ENCODE measurements around the gene RELN.

DNA sequence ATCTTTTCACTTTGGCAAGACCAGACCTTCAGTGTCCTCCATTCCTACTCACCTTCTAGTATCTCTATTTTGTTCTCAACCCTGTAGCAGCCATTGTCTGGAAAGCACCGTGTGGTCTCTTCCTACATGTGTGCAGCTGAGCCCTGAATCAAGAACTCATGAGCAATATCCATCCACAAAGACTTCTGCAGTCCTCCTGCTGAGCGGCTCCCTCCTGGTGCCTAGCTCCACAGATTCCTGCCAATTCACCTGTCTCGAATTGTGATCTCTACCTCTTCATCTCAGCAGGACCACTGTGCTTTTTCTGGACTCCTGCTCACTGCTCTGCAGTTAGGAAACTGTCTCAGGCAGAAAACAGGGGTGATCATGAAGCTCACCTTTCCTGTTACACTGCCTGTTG is 118.8 kb downstream of the RELN start:
- TF ChIP-seq POLR2A (IDR thresholded peaks at IDR 0.05), result no peak
- TF ChIP-seq, protein P1, sequence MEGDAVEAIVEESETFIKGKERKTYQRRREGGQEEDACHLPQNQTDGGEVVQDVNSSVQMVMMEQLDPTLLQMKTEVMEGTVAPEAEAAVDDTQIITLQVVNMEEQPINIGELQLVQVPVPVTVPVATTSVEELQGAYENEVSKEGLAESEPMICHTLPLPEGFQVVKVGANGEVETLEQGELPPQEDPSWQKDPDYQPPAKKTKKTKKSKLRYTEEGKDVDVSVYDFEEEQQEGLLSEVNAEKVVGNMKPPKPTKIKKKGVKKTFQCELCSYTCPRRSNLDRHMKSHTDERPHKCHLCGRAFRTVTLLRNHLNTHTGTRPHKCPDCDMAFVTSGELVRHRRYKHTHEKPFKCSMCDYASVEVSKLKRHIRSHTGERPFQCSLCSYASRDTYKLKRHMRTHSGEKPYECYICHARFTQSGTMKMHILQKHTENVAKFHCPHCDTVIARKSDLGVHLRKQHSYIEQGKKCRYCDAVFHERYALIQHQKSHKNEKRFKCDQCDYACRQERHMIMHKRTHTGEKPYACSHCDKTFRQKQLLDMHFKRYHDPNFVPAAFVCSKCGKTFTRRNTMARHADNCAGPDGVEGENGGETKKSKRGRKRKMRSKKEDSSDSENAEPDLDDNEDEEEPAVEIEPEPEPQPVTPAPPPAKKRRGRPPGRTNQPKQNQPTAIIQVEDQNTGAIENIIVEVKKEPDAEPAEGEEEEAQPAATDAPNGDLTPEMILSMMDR (IDR thresholded peaks at IDR 0.05), result no peak

Measured in heart left ventricle (tissue), 13 donors.